Epithelial cell of esophagus (primary cell): Measurements from ENCODE around the gene SHROOM2.

Experiments used
- DNase-seq: peaks from one replicate; pipeline ENCODE4 v3.0.0; 2010; ENCODE audit warnings: low read depth
- H3K4me3 ChIP-seq: 2 replicates; pipeline ENCODE4 v1.5.1; 2011; ENCODE audit warnings: mild to moderate bottlenecking, low read length, control low read depth
- CTCF ChIP-seq: IDR thresholded peaks from 2 replicates; pipeline ENCODE4 v1.5.1; 2011; ENCODE audit warnings: low read depth, mild to moderate bottlenecking, low read length, control low read depth, inconsistent platforms; ENCODE audit not compliant: insufficient read depth; ENCODE audit errors: missing control alignments

The SHROOM2 gene

GRCh38 chrX:9961750-9962149 is 175.5 kb downstream of the SHROOM2 start:
- H3K4me3 ChIP-seq, result no peak overlapping the region
- no peak for DNase-seq
- TF ChIP-seq CTCF, result no peak

GRCh38 chrX:9966775-9967408 is 180.7 kb downstream of the SHROOM2 start, which contains the start of gene CLDN34:
TSS of gene CLDN34 (plus strand) at chrX:9967358. CDS start at chrX:9967358, 0 bp downstream.
- TF ChIP-seq CTCF, result no peak
- DNase-seq, result no peak
- no peak within 1 kb of the TSS for H3K4me3 ChIP-seq

GRCh38 chrX:9977635-9978034 is 191.4 kb downstream of the SHROOM2 start:
- H3K4me3 ChIP-seq, result no peak overlapping the region
- no peak for DNase-seq
- no peak for TF ChIP-seq CTCF

GRCh38 chrX:9980401-9980800 is 194.2 kb downstream of the SHROOM2 start:
- no peak for TF ChIP-seq CTCF
- DNase-seq, result no peak
- H3K4me3 ChIP-seq, result no peak overlapping the region

GRCh38 chrX:9980927-9981326 is 194.7 kb downstream of the SHROOM2 start:
- TF ChIP-seq CTCF, result no peak
- DNase-seq, result no peak

GRCh38 chrX:9983441-9983840 is 197.2 kb downstream of the SHROOM2 start:
- no peak for DNase-seq
- H3K4me3 ChIP-seq, result no peak overlapping the region
- no peak for TF ChIP-seq CTCF

More at GRCh38 chrX:9980927-9981326, 194.7 kb downstream of the SHROOM2 start:
- H3K4me3 ChIP-seq, result no peak overlapping the region

GRCh38 chrX:9983846-9984245 is 197.6 kb downstream of the SHROOM2 start:
- H3K4me3 ChIP-seq, result no peak overlapping the region
- no peak for DNase-seq
- no peak for TF ChIP-seq CTCF
